GM12878 (cell line): ENCODE data around the gene GFI1. TPM values are rescaled to one million over a fixed set of nuclear protein-coding genes. Genes with fewer than 3 reads are reported as not detected.

Experiments
- ATAC-seq: fragments of 200-7000 bp; cut with Tn5 transposase; 3 replicates; pipeline ENCODE4 v1.9.1; 2020; ENCODE audit warnings: mild to moderate bottlenecking, moderate library complexity
- BruUV-seq: library from RNA; stranded (reverse); fragments of 400-500 nt; replicated peaks from 2 replicates; lab custom pipeline; 2021; lab: Mats Ljungman, UMichigan
- CTCF ChIA-PET: fragments of 300-600 bp; sonication (Branson Sonifier 250); formaldehyde crosslinking; extraction: SDS; loops from one replicate; lab custom pipeline; 2021; ENCODE audit warnings: inconsistent platforms; lab: Yijun Ruan, JAX
- POLR2A ChIA-PET: fragments of 350-600 bp; formaldehyde crosslinking; extraction: SDS; loops from one replicate; lab custom pipeline; 2021; ENCODE audit warnings: inconsistent platforms; lab: Charles Lee
- RAD21 ChIA-PET: fragments of 300-600 bp; sonication (Branson Sonifier 250); formaldehyde crosslinking; loops from one replicate; lab custom pipeline; 2023; ENCODE audit warnings: antibody characterized with exemption; ENCODE audit not compliant: unreplicated experiment; lab: Charles Lee
- SMC1A ChIA-PET: fragments of 300-600 bp; sonication (Branson Sonifier 250); formaldehyde crosslinking; loops from one replicate; lab custom pipeline; 2023; ENCODE audit not compliant: unreplicated experiment, uncharacterized antibody; lab: Charles Lee
- DNase-seq: peaks from one replicate; pipeline ENCODE4 v3.0.0-alpha.2; 2011; ENCODE audit warnings: low read depth, low spot score
- FAIRE-seq: peaks from 3 replicates; lab custom pipeline; 2011; peaks lifted over from hg19 to GRCh38; lab: Jason Lieb, UNC
- H2AFZ ChIP-seq: 2 replicates; pipeline ENCODE4 v1.6.0; 2011; ENCODE audit warnings: low read depth, low read length, control low read depth; ENCODE audit not compliant: control insufficient read depth
- H3K27ac ChIP-seq: 2 replicates; pipeline ENCODE4 v1.5.1; 2011; ENCODE audit warnings: control low read depth; ENCODE audit not compliant: control insufficient read depth, insufficient read depth
- H3K27me3 ChIP-seq, 2 experiments: replicated peaks in 1 of 2; 2 replicates each; pipeline versions ENCODE4 v1.6.0 to v1.6.1; 2011; ENCODE audit warnings: low read length in 1 of 2; ENCODE audit not compliant: control insufficient read depth in 2 of 2, insufficient read depth in 2 of 2
- H3K36me3 ChIP-seq, 2 experiments: 2 replicates each; pipeline ENCODE4 v1.5.1; 2011; ENCODE audit warnings: low read length in 1 of 2; ENCODE audit not compliant: control insufficient read depth in 2 of 2, insufficient read depth in 2 of 2
- H3K4me1 ChIP-seq: 2 replicates; pipeline ENCODE4 v1.6.1; 2011; ENCODE audit warnings: mild to moderate bottlenecking, low read length, moderate library complexity, mixed read lengths; ENCODE audit not compliant: control insufficient read depth, insufficient read depth
- H3K4me2 ChIP-seq: 2 replicates; pipeline ENCODE4 v1.6.0; 2011; ENCODE audit warnings: control low read depth; ENCODE audit not compliant: control insufficient read depth, insufficient read depth
- H3K4me3 ChIP-seq: fragments of 200-600 bp; sonication (generic); 2 replicates; pipeline ENCODE4 v1.5.1; 2016
- H3K79me2 ChIP-seq: 2 replicates; pipeline ENCODE4 v1.6.0; 2011; ENCODE audit warnings: low read length; ENCODE audit not compliant: control insufficient read depth, insufficient read depth
- H3K9ac ChIP-seq: 2 replicates; pipeline ENCODE4 v1.8.0; 2011; ENCODE audit warnings: low read length, control low read depth, mixed read lengths; ENCODE audit not compliant: control insufficient read depth, insufficient read depth
- H3K9me3 ChIP-seq: replicated peaks from 3 replicates; pipeline ENCODE4 v1.5.1; 2011; ENCODE audit warnings: mild to moderate bottlenecking, low read length; ENCODE audit not compliant: control insufficient read depth, insufficient read depth
- H4K20me1 ChIP-seq: 2 replicates; pipeline ENCODE4 v1.6.0; 2011; ENCODE audit not compliant: control insufficient read depth, insufficient read depth
- CBX5 ChIP-seq: sonication (generic); IDR thresholded peaks from 2 replicates; pipeline ENCODE4 v1.6.1; 2016; ENCODE audit warnings: low read depth, moderate library complexity, mild to moderate bottlenecking, inconsistent platforms
- CUX1 ChIP-seq: IDR thresholded peaks from 2 replicates; pipeline ENCODE4 v1.6.1; 2012; ENCODE audit warnings: improper control_type of control experiment, low read depth, low read length; ENCODE audit not compliant: insufficient replicate concordance
- IKZF1 ChIP-seq: fragments of 450-650 bp; conservative IDR thresholded peaks from 2 replicates; pipeline ENCODE4 v1.6.1; 2017; ENCODE audit warnings: antibody characterized with exemption, mild to moderate bottlenecking
- KDM1A ChIP-seq: fragments of 200-600 bp; sonication (generic); IDR thresholded peaks from 2 replicates; pipeline ENCODE4 v1.6.1; 2016; ENCODE audit warnings: borderline replicate concordance
- MTA3 ChIP-seq: IDR thresholded peaks from 2 replicates; pipeline ENCODE4 v1.6.1; 2012; ENCODE audit warnings: low read length, inconsistent platforms, borderline replicate concordance
- POLR2AphosphoS5 ChIP-seq: IDR thresholded peaks from 2 replicates; pipeline ENCODE4 v1.6.1; 2011; ENCODE audit warnings: mild to moderate bottlenecking, low read length, inconsistent platforms
- RCOR1 ChIP-seq: conservative IDR thresholded peaks from 2 replicates; pipeline ENCODE4 v1.6.1; 2012; ENCODE audit warnings: low read depth, low read length, improper control_type of control experiment
- SMAD5 ChIP-seq: IDR thresholded peaks from 2 replicates; pipeline ENCODE4 v1.6.1; 2016; ENCODE audit warnings: antibody characterized with exemption, low read depth
- SMARCA5 ChIP-seq: fragments of 450-650 bp; IDR thresholded peaks from 2 replicates; pipeline ENCODE4 v1.6.1; 2017; ENCODE audit warnings: mild to moderate bottlenecking
- SREBF2 ChIP-seq: IDR thresholded peaks from 2 replicates; pipeline ENCODE4 v1.6.1; 2012; ENCODE audit warnings: mild to moderate bottlenecking, low read length
- YBX1 ChIP-seq: fragments of 450-650 bp; IDR thresholded peaks from 2 replicates; pipeline ENCODE4 v1.6.1; 2016; ENCODE audit warnings: antibody characterized with exemption
- YY1 ChIP-seq: IDR thresholded peaks from 2 replicates; pipeline ENCODE4 v1.6.1; 2011; ENCODE audit warnings: low read depth, mild to moderate bottlenecking, low read length
- WGBS: methylation state at CpG from one replicate; pipeline ENCODE4 v1.1.6; 2016; ENCODE audit warnings: low lambda C conversion rate; ENCODE audit not compliant: insufficient replicate concordance, insufficient coverage; ENCODE audit errors: missing lambda C conversion rate; 5-methylcytosine and 5-hydroxymethylcytosine counted together
- in situ Hi-C: fragments of 300-500 bp; cut with MboI; formaldehyde crosslinking; loops from 9 replicates; pipeline ENCODE4 v1.14.3; 2018; ENCODE audit warnings: mixed read lengths
- intact Hi-C: fragments of 100-400 bp; cut with micrococcal nuclease; formaldehyde crosslinking; loops from one replicate; pipeline ENCODE4 v1.14.2; 2022; ENCODE audit not compliant: unreplicated experiment
- polyA plus RNA-seq, 11 experiments: library from polyadenylated mRNA; depleted of rRNA in 4 of 11; unstranded in 6 of 11; stranded (reverse) in 5 of 11; fragments of >200 nt; fragmentation: Nextera tagmentation in 4 of 11; fragmentation: Illumina TruSeq in 1 of 11; extraction: Ambion mirVana in 4 of 11; extraction: Trizol in 1 of 11; gene quantifications; 1 replicate in 1 of 11; 2 replicates in 10 of 11; pipeline versions ENCODE4 v1.2.1 to v1.2.3, GENCODE V29; 2011 to 2016; ENCODE audit warnings: inconsistent platforms in 2 of 11, missing spikeins in 2 of 11, low read depth in 1 of 11
- total RNA-seq, 4 experiments: library from RNA; depleted of rRNA in 3 of 4; stranded (reverse); fragments of >200 nt in 3 of 4; fragmentation: Illumina TruSeq in 1 of 4; extraction: Trizol in 1 of 4; gene quantifications; 2 replicates each; pipeline versions ENCODE4 v1.2.1 to v1.2.3, GENCODE V29; 2013 to 2021
- TF ChIP-seq, protein P1 (sequence below): fragments of 450-650 bp; formaldehyde crosslinking; IDR thresholded peaks from 2 replicates; pipeline ENCODE4 v1.4.0; 2020; ENCODE audit warnings: mild to moderate bottlenecking, moderate library complexity
- TF ChIP-seq, protein P2 (sequence below): fragments of 450-650 bp; IDR thresholded peaks from 2 replicates; pipeline ENCODE4 v1.6.1; 2014; ENCODE audit warnings: mild to moderate bottlenecking

The GFI1 gene
- total and polyA plus RNA-seq, 10 of the 15 experiments (the other 5 are each of a cell fraction or from before 2014, with no cell fraction given) = 1.8 to 18.3 (median 7.4) TPM

GRCh38 chr1:92480813-92481598 is 5.7 kb downstream of the GFI1 start:
- peaks cover 18% of the 10 kb centered on the region for H3K4me1 ChIP-seq
- no peak for TF ChIP-seq IKZF1
- TF ChIP-seq KDM1A = no peak
- TF ChIP-seq YY1 = no peak
- no peak for TF ChIP-seq SMAD5
- no peak for TF ChIP-seq POLR2AphosphoS5
- TF ChIP-seq MTA3 = no peak
- no peak for TF ChIP-seq YBX1
- TF ChIP-seq CBX5 = no peak
- TF ChIP-seq CUX1 = no peak
- TF ChIP-seq, protein P1, sequence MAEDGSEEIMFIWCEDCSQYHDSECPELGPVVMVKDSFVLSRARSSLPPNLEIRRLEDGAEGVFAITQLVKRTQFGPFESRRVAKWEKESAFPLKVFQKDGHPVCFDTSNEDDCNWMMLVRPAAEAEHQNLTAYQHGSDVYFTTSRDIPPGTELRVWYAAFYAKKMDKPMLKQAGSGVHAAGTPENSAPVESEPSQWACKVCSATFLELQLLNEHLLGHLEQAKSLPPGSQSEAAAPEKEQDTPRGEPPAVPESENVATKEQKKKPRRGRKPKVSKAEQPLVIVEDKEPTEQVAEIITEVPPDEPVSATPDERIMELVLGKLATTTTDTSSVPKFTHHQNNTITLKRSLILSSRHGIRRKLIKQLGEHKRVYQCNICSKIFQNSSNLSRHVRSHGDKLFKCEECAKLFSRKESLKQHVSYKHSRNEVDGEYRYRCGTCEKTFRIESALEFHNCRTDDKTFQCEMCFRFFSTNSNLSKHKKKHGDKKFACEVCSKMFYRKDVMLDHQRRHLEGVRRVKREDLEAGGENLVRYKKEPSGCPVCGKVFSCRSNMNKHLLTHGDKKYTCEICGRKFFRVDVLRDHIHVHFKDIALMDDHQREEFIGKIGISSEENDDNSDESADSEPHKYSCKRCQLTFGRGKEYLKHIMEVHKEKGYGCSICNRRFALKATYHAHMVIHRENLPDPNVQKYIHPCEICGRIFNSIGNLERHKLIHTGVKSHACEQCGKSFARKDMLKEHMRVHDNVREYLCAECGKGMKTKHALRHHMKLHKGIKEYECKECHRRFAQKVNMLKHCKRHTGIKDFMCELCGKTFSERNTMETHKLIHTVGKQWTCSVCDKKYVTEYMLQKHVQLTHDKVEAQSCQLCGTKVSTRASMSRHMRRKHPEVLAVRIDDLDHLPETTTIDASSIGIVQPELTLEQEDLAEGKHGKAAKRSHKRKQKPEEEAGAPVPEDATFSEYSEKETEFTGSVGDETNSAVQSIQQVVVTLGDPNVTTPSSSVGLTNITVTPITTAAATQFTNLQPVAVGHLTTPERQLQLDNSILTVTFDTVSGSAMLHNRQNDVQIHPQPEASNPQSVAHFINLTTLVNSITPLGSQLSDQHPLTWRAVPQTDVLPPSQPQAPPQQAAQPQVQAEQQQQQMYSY (CRISPR knock-in tag) = no peak
- TF ChIP-seq RCOR1 = no peak
- no peak for TF ChIP-seq SMARCA5
- TF ChIP-seq, protein P2, sequence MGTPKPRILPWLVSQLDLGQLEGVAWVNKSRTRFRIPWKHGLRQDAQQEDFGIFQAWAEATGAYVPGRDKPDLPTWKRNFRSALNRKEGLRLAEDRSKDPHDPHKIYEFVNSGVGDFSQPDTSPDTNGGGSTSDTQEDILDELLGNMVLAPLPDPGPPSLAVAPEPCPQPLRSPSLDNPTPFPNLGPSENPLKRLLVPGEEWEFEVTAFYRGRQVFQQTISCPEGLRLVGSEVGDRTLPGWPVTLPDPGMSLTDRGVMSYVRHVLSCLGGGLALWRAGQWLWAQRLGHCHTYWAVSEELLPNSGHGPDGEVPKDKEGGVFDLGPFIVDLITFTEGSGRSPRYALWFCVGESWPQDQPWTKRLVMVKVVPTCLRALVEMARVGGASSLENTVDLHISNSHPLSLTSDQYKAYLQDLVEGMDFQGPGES = no peak
- TF ChIP-seq SREBF2 = no peak

More at GRCh38 chr1:92480813-92481598, 5.7 kb downstream of the GFI1 start:
- no TSS peak for BruUV-seq
- Histone ChIP-seq H2AFZ (no peak overlapping the region), H3K36me3 (peaks cover 0 to 9% of the 10 kb centered on the region in 2 experiments; a peak in 2 of 4 replicates), H4K20me1 (no peaks in the 10 kb centered on the region), H3K9ac (no peak overlapping the region), H3K27ac (no peak overlapping the region), H3K27me3 (no peaks in the 10 kb centered on the region), H3K4me3 (no peak overlapping the region), H3K4me2 (no peak overlapping the region), H3K79me2 (no peaks in the 10 kb centered on the region), H3K9me3 (no peaks in the 10 kb centered on the region)
- no peak for FAIRE-seq
- ChIA-PET SMC1A (interaction anchor here (1.6 to 2.5 kb wide), 2 partner anchors 56 to 106 kb away, joined by 4 to 8 read pairs; no protein-coding TSS in a partner anchor), RAD21 (interaction anchor here (1.0 kb wide), 1 partner anchor 161 kb away, joined by 3 read pairs; no protein-coding TSS in a partner anchor), POLR2A (no interaction called here), CTCF (interaction anchor here (3.1 to 10.1 kb wide), 2 partner anchors 58 to 171 kb away, joined by 20 to 60 read pairs; no protein-coding TSS in a partner anchor)
- intact Hi-C loops = loop anchor here (5.0 kb wide), 1 partner anchor 169 kb away; no protein-coding TSS in a partner anchor
- in situ Hi-C loops = loop anchor here (5.0 kb wide), 1 partner anchor 106 kb away; no protein-coding TSS in a partner anchor
- WGBS = 97% methylated on average over 57 of the region's 65 CpGs
- no peak for DNase-seq
- ATAC-seq = no peak
